Naive thymus-derived CD4-positive, alpha-beta T cell (primary cell): Measurements from ENCODE around the gene CLPSL2. TPM values are rescaled to one million over a fixed set of nuclear protein-coding genes. Genes with fewer than 3 reads are reported as not detected.

Experiments
- ATAC-seq: fragments of 150-1000 bp; cut with Tn5 transposase; 2 replicates; pipeline ENCODE4 v1.10.0; 2021; ENCODE audit warnings: mild to moderate bottlenecking, moderate library complexity
- CTCF ChIA-PET: fragments of 350-600 bp; sonication (Branson Sonifier 250); formaldehyde crosslinking; loops from one replicate; lab custom pipeline; 2021; ENCODE audit warnings: antibody characterized with exemption; lab: Charles Lee
- POLR2A ChIA-PET: fragments of 350-600 bp; sonication (Branson Sonifier 250); formaldehyde crosslinking; loops from one replicate; lab custom pipeline; 2021; ENCODE audit warnings: antibody characterized with exemption, inconsistent platforms; lab: Charles Lee
- DNase-seq, 9 donors: peaks; one replicate each; pipeline versions ENCODE4 v3.0.0 to v3.0.0-alpha.2; 2020 to 2022; ENCODE audit warnings: mixed read lengths in 1 of 9
- H3K27ac ChIP-seq: one replicate; pipeline ENCODE4 v1.7.0; 2013; ENCODE audit warnings: mild to moderate bottlenecking, low read depth, low read length, moderate library complexity
- H3K27me3 ChIP-seq, 2 donors: one replicate each; pipeline ENCODE4 v1.7.0; 2013; ENCODE audit warnings: low read length in 2 of 2, mild to moderate bottlenecking in 2 of 2, moderate library complexity in 2 of 2; ENCODE audit not compliant: control insufficient read depth in 2 of 2, insufficient read depth in 2 of 2
- H3K36me3 ChIP-seq, 3 experiments: 1 replicate in 2 of 3; 2 replicates in 1 of 3; pipeline ENCODE4 v1.7.0; 2013; ENCODE audit warnings: low read length in 3 of 3, mild to moderate bottlenecking in 3 of 3, moderate library complexity in 1 of 3; ENCODE audit not compliant: insufficient read depth in 3 of 3, control insufficient read depth in 2 of 3
- H3K4me1 ChIP-seq, 2 donors: one replicate each; pipeline ENCODE4 v1.7.0; 2013; ENCODE audit warnings: low read length in 2 of 2, mild to moderate bottlenecking in 2 of 2, moderate library complexity in 1 of 2; ENCODE audit not compliant: control insufficient read depth in 2 of 2, insufficient read depth in 2 of 2
- H3K4me3 ChIP-seq: 2 replicates; pipeline ENCODE4 v1.7.0; 2013; ENCODE audit warnings: mild to moderate bottlenecking, low read length
- H3K9me3 ChIP-seq, 3 experiments: 1 replicate in 2 of 3; 2 replicates in 1 of 3; pipeline ENCODE4 v1.7.0; 2013; ENCODE audit warnings: low read length in 3 of 3; ENCODE audit not compliant: control insufficient read depth in 2 of 3
- H3K27ac Mint-ChIP-seq, 9 donors: one replicate each; pipeline ENCODE4 v1.8.0; 2020 to 2022; ENCODE audit warnings: mixed read lengths in 9 of 9, mild to moderate bottlenecking in 8 of 9, moderate library complexity in 5 of 9, inconsistent platforms in 2 of 9
- H3K27me3 Mint-ChIP-seq, 5 donors: one replicate each; pipeline ENCODE4 v1.8.0; 2021 to 2022; ENCODE audit warnings: mixed read lengths in 5 of 5, mild to moderate bottlenecking in 1 of 5
- H3K36me3 Mint-ChIP-seq, 5 donors: one replicate each; pipeline ENCODE4 v1.8.0; 2020 to 2022; ENCODE audit warnings: mixed read lengths in 5 of 5, mild to moderate bottlenecking in 3 of 5, inconsistent platforms in 1 of 5
- H3K4me1 Mint-ChIP-seq, 7 donors: one replicate each; pipeline ENCODE4 v1.8.0; 2020 to 2022; ENCODE audit warnings: mixed read lengths in 7 of 7, mild to moderate bottlenecking in 3 of 7, inconsistent platforms in 1 of 7
- H3K4me3 Mint-ChIP-seq, 10 donors: one replicate each; pipeline ENCODE4 v1.8.0; 2020 to 2022; ENCODE audit warnings: mild to moderate bottlenecking in 10 of 10, mixed read lengths in 10 of 10, moderate library complexity in 6 of 10, inconsistent platforms in 2 of 10
- H3K9me3 Mint-ChIP-seq, 11 donors: one replicate each; pipeline ENCODE4 v1.8.0; 2020 to 2022; ENCODE audit warnings: mixed read lengths in 11 of 11, mild to moderate bottlenecking in 4 of 11, inconsistent platforms in 1 of 11, moderate library complexity in 1 of 11
- intact Hi-C, 2 donors: fragments of 100-400 bp; cut with micrococcal nuclease; formaldehyde crosslinking; loops; one replicate each; pipeline ENCODE4 v1.15.1; 2023
- polyA plus RNA-seq, 2 donors: library from polyadenylated mRNA; unstranded; fragments of 300-500 nt; fragmentation: Illumina TruSeq; gene quantifications; one replicate each; pipeline ENCODE4 v1.2.3, GENCODE V29; 2021
- total RNA-seq, 6 experiments: library from RNA in 5 of 6; stranded (reverse) in 5 of 6; gene quantifications; 1 replicate in 5 of 6; 2 replicates in 1 of 6; pipeline ENCODE4 v1.2.3 and lab custom pipeline; 2021 to 2026

Gene CLPSL2
- total and polyA plus RNA-seq, 7 experiments from 2014 or later, result not detected

- intact Hi-C loops, result no loop called here
- Histone ChIP-seq H3K4me3 (no peak overlapping the region), H3K27ac (no peak overlapping the region), H3K4me1 (no peaks in the 10 kb centered on the region), H3K27me3 (no peaks in the 10 kb centered on the region), H3K36me3 (no peaks in the 10 kb centered on the region), H3K9me3 (no peaks in the 10 kb centered on the region)
- CTCF ChIA-PET, result interaction anchor here (0.6 kb wide), 1 partner anchor 211 kb away, joined by 3 read pairs; no protein-coding TSS in a partner anchor
- Mint-ChIP-seq H3K9me3 (peaks cover 0 to 2% (median 0%) of the 10 kb centered on the region in 11 donors), H3K27ac (no peak overlapping the region), H3K4me1 (peaks cover 0 to 2% (median 0%) of the 10 kb centered on the region in 7 donors), H3K27me3 (peaks cover 0 to 10% (median 5%) of the 10 kb centered on the region in 5 donors), H3K4me3 (no peak overlapping the region), H3K36me3 (no peaks in the 10 kb centered on the region)
- POLR2A ChIA-PET, result no interaction called here
- ATAC-seq, result no peak
- no peak for DNase-seq
These were observed 22.3 kb downstream of the CLPSL2 start for GRCh38 chr6:35798706-35799105.

- Mint-ChIP-seq H3K4me3 (no peak overlapping the region), H3K27ac (no peak overlapping the region), H3K36me3 (no peaks in the 10 kb centered on the region), H3K9me3 (peaks cover 0 to 4% (median 0%) of the 10 kb centered on the region in 11 donors), H3K27me3 (peaks cover 2 to 14% (median 11%) of the 10 kb centered on the region in 5 donors), H3K4me1 (peaks cover 0 to 10% (median 5%) of the 10 kb centered on the region in 7 donors)
- ChIA-PET POLR2A (no interaction called here), CTCF (no interaction called here)
- H3K27ac ChIP-seq, result no peak overlapping the region
- no peak for ATAC-seq
- no peaks in the 10 kb centered on the region for H3K36me3 ChIP-seq
- H3K4me3 ChIP-seq, result no peak overlapping the region
- DNase-seq, result no peak
- H3K4me1 ChIP-seq, result no peaks in the 10 kb centered on the region
- intact Hi-C loops, result no loop called here
- H3K9me3 ChIP-seq, result no peaks in the 10 kb centered on the region
- peaks cover 0 to 2% of the 10 kb centered on the region in 2 donors for H3K27me3 ChIP-seq
These were observed 24.8 kb downstream of the CLPSL2 start for GRCh38 chr6:35801148-35801547.

- Mint-ChIP-seq H3K4me3 (peak within 1 kb of the TSS in 6 of 10 donors; percentile 7 to 72 (median 39)), H3K4me1 (peaks cover 0 to 10% (median 5%) of the 10 kb centered on the region in 7 donors), H3K27me3 (peaks cover 11 to 30% (median 27%) of the 10 kb centered on the region in 5 donors), H3K36me3 (peaks cover 0 to 5% (median 0%) of the 10 kb centered on the region in 5 donors), H3K27ac (peak within 1 kb of the TSS in 1 of 9 donors; percentile 59), H3K9me3 (peaks cover 0 to 5% (median 2%) of the 10 kb centered on the region in 11 donors)
- no peaks in the 10 kb centered on the region for H3K36me3 ChIP-seq
- H3K4me1 ChIP-seq, result no peaks in the 10 kb centered on the region
- peak; percentile 14 to 85 (median 50) for DNase-seq
- intact Hi-C loops, result no loop called here
- ChIA-PET POLR2A (no interaction called here), CTCF (no interaction called here)
- ATAC-seq, result peak; percentile 79
- H3K27ac ChIP-seq, result no peak within 1 kb of the TSS
- H3K27me3 ChIP-seq, result peaks cover 0 to 2% of the 10 kb centered on the region in 2 donors
- H3K4me3 ChIP-seq, result no peak within 1 kb of the TSS
- H3K9me3 ChIP-seq, result no peaks in the 10 kb centered on the region
These were observed 28.8 kb downstream of the CLPSL2 start, which contains the start of gene LHFPL5 for GRCh38 chr6:35804996-35805736. TSS of gene LHFPL5 (plus strand) at chr6:35805352. CDS start at chr6:35805671, 319 bp downstream.

- Mint-ChIP-seq H3K27me3 (peaks cover 6 to 31% (median 27%) of the 10 kb centered on the region in 5 donors), H3K9me3 (peaks cover 0 to 5% (median 0%) of the 10 kb centered on the region in 11 donors), H3K27ac (no peak overlapping the region), H3K4me1 (peaks cover 0 to 10% (median 7%) of the 10 kb centered on the region in 7 donors), H3K4me3 (no peak overlapping the region), H3K36me3 (peaks cover 0 to 5% (median 0%) of the 10 kb centered on the region in 5 donors)
- ChIA-PET CTCF (interaction anchor here (0.6 kb wide), 1 partner anchor 360 kb away, joined by 3 read pairs; no protein-coding TSS in a partner anchor), POLR2A (no interaction called here)
- Histone ChIP-seq H3K9me3 (no peaks in the 10 kb centered on the region), H3K27me3 (peaks cover 0 to 2% of the 10 kb centered on the region in 2 donors), H3K4me1 (no peaks in the 10 kb centered on the region), H3K36me3 (no peaks in the 10 kb centered on the region), H3K27ac (no peak overlapping the region), H3K4me3 (no peak overlapping the region)
- intact Hi-C loops, result no loop called here
- DNase-seq, result no peak
- ATAC-seq, result no peak
These were observed 32.3 kb downstream of the CLPSL2 start for GRCh38 chr6:35808688-35809087.

- H3K9me3 ChIP-seq, result no peaks in the 10 kb centered on the region
- peaks cover 0 to 8% (median 5%) of the 10 kb centered on the region in 7 donors for H3K4me1 Mint-ChIP-seq
- no peak overlapping the region for H3K27ac Mint-ChIP-seq
- no peaks in the 10 kb centered on the region for H3K4me1 ChIP-seq
- H3K27me3 ChIP-seq, result peaks cover 0 to 2% of the 10 kb centered on the region in 2 donors
- H3K4me3 Mint-ChIP-seq, result no peak overlapping the region
- ChIA-PET CTCF (no interaction called here), POLR2A (no interaction called here)
- intact Hi-C loops, result no loop called here
- peaks cover 6 to 31% (median 25%) of the 10 kb centered on the region in 5 donors for H3K27me3 Mint-ChIP-seq
- H3K4me3 ChIP-seq, result no peak overlapping the region
- H3K36me3 ChIP-seq, result no peaks in the 10 kb centered on the region
- ATAC-seq (no peak), DNase-seq (no peak)
- H3K9me3 Mint-ChIP-seq, result peaks cover 0 to 4% (median 0%) of the 10 kb centered on the region in 11 donors
- H3K27ac ChIP-seq, result no peak overlapping the region
- peaks cover 0 to 5% (median 0%) of the 10 kb centered on the region in 5 donors for H3K36me3 Mint-ChIP-seq
These were observed 33.4 kb downstream of the CLPSL2 start for GRCh38 chr6:35809809-35810208.

- H3K9me3 ChIP-seq, result no peaks in the 10 kb centered on the region
- H3K27me3 Mint-ChIP-seq, result peaks cover 2 to 23% (median 17%) of the 10 kb centered on the region in 5 donors
- no peaks in the 10 kb centered on the region for H3K4me1 ChIP-seq
- peaks cover 0 to 4% (median 0%) of the 10 kb centered on the region in 11 donors for H3K9me3 Mint-ChIP-seq
- H3K27ac ChIP-seq, result no peak overlapping the region
- intact Hi-C loops, result no loop called here
- no peaks in the 10 kb centered on the region for H3K36me3 ChIP-seq
- H3K4me1 Mint-ChIP-seq, result peaks cover 0 to 1% (median 0%) of the 10 kb centered on the region in 7 donors
- no peak for ATAC-seq
- no peak overlapping the region for H3K4me3 Mint-ChIP-seq
- CTCF ChIA-PET, result no interaction called here
- POLR2A ChIA-PET, result interaction anchor here (0.6 kb wide), 1 partner anchor 576 kb away, joined by 3 read pairs; the partner anchor contains the start of gene ETV7
- H3K27ac Mint-ChIP-seq, result no peak overlapping the region
- no peak for DNase-seq
- H3K4me3 ChIP-seq, result no peak overlapping the region
- peaks cover 0 to 5% (median 0%) of the 10 kb centered on the region in 5 donors for H3K36me3 Mint-ChIP-seq
- H3K27me3 ChIP-seq, result no peaks in the 10 kb centered on the region
These were observed 34.7 kb downstream of the CLPSL2 start for GRCh38 chr6:35810971-35811698.
